Pancreas (tissue), 10 donors: ENCODE measurements around the gene DHRS4. TPM values are rescaled to one million over a fixed set of nuclear protein-coding genes. Genes with fewer than 3 reads are reported as not detected.

ENCODE experiments used
- ATAC-seq, 4 donors: fragments of 200-7000 bp; cut with Tn5 transposase; one replicate each; pipeline versions ENCODE4 v1.8.0 to v1.9.1; 2020; ENCODE audit warnings: mild to moderate bottlenecking in 4 of 4, moderate library complexity in 4 of 4
- DNase-seq, 6 donors: peaks; one replicate each; pipeline ENCODE4 v3.0.0-alpha.2; 2020
- FAIRE-seq: peaks from 2 replicates; lab custom pipeline; 2012; peaks lifted over from hg19 to GRCh38; lab: Jason Lieb, UNC
- H3K27ac ChIP-seq, 4 donors: fragments of 200-600 bp; sonication (generic); 1 replicate in 3 of 4; 2 replicates in 1 of 4; pipeline versions ENCODE4 v1.5.0 to v1.8.0; 2020
- H3K27me3 ChIP-seq, 4 donors: fragments of 200-600 bp; one replicate each; pipeline ENCODE4 v1.8.0; 2021
- H3K36me3 ChIP-seq, 3 donors: fragments of 200-600 bp; sonication (generic) in 1 of 3; one replicate each; pipeline versions ENCODE4 v1.5.0 to v1.8.0; 2020 to 2021
- H3K4me1 ChIP-seq, 3 donors: fragments of 200-600 bp; one replicate each; pipeline ENCODE4 v1.8.0; 2021
- H3K4me3 ChIP-seq, 4 donors: fragments of 200-600 bp; sonication (generic) in 2 of 4; one replicate each; pipeline versions ENCODE4 v1.5.0 to v1.8.0; 2020 to 2021
- H3K9me3 ChIP-seq, 4 donors: fragments of 200-600 bp; one replicate each; pipeline ENCODE4 v1.8.0; 2021
- WGBS, 2 donors: extraction: QIAGEN DNeasy Blood & Tissue Kit; methylation state at CpG; one replicate each; pipeline ENCODE4 v1.1.7; 2013; 5-methylcytosine and 5-hydroxymethylcytosine counted together
- intact Hi-C, 3 donors: fragments of 100-400 bp; cut with DNase I; formaldehyde crosslinking; loops; one replicate each; pipeline versions ENCODE4 v1.11.1 to v1.14.2; 2022
- polyA plus RNA-seq, 2 donors: library from polyadenylated mRNA; stranded (reverse); fragments of 200-250 nt; gene quantifications; one replicate each; pipeline ENCODE4 v1.2.3, GENCODE V29; 2013
- total RNA-seq, 6 donors: library from RNA; stranded (reverse); fragmentation: NEBNext Ultra II Directional in 4 of 6; extraction: Animal tissue kit (Norgen Biotek cat#: 25700) in 4 of 6; gene quantifications; one replicate each; pipeline versions ENCODE4 v1.2.1 to v1.2.4, GENCODE V29; 2021 to 2023
- TF ChIP-seq, protein P1 (sequence below), 4 donors: fragments of 200-600 bp; sonication (generic) in 3 of 4; IDR thresholded peaks; one replicate each; pipeline versions ENCODE4 v1.5.0 to v1.8.0; 2021; ENCODE audit warnings: antibody characterized with exemption in 4 of 4
- donor health status: healthy with polysubstance abuse.
- donor health status: DM: no; HTN: no; CAD: no; lungs with moderate emphysema.
- donor health status: DM: no; HTN: no; CAD: no.
- donor health status: control.
- donor health status: control.
- donor health status: Bipolar disorder and iron deficiency.
- donor health status: DM: yes; HTN: yes; CAD: no.
- donor health status: DM: no; HTN: no; CAD: no.
- donor health status: DM: no; HTN: no; CAD: no.
- donor health status: DM: yes; HTN: yes; CAD: no.

The DHRS4 gene
- total and polyA plus RNA-seq, 8 donors: 10.8 to 27.7 (median 14.8) TPM

DNA sequence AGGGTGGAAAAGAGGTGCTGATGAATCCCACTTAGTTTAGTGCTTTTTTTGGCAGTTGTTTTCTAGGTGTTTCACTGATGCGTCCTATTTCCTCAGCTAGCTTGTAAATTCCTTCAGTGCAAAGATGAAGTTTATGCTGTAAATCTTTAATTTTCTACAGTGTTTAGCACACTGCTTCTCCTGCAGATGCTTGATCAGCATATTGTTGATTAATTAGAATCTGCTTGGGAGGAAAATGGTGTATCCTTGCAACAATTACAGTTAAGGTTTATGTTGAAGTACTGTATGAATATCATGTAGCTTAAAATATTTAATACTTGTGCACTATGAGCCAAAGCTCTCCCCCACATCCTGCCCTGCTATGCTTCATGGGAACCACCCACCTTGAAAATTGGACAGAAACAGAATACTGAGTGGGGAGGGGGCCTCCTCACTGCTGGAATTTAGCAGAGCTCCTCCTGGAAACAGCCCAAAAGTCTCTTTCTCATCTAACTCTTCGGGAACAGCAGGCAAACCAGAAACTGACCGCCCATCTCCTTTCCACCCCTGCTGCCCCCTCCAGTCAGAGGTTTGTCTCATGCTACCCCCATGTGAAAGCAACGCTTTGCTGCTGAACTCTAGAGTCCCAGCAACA, 20.3 kb upstream of the DHRS4 start:
- ATAC-seq: no peak
- WGBS, 2 donors: 74 to 79% methylated on average over 4 of the region's 4 CpGs
- H3K27ac ChIP-seq: no peak overlapping the region
- no peaks in the 10 kb centered on the region for H3K36me3 ChIP-seq
- no peak for DNase-seq
- FAIRE-seq: no peak
- TF ChIP-seq, protein P1, sequence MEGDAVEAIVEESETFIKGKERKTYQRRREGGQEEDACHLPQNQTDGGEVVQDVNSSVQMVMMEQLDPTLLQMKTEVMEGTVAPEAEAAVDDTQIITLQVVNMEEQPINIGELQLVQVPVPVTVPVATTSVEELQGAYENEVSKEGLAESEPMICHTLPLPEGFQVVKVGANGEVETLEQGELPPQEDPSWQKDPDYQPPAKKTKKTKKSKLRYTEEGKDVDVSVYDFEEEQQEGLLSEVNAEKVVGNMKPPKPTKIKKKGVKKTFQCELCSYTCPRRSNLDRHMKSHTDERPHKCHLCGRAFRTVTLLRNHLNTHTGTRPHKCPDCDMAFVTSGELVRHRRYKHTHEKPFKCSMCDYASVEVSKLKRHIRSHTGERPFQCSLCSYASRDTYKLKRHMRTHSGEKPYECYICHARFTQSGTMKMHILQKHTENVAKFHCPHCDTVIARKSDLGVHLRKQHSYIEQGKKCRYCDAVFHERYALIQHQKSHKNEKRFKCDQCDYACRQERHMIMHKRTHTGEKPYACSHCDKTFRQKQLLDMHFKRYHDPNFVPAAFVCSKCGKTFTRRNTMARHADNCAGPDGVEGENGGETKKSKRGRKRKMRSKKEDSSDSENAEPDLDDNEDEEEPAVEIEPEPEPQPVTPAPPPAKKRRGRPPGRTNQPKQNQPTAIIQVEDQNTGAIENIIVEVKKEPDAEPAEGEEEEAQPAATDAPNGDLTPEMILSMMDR (IDR thresholded peaks at IDR 0.05): no peak
- no peaks in the 10 kb centered on the region for H3K9me3 ChIP-seq
- intact Hi-C loops: no loop called here
- no peaks in the 10 kb centered on the region for H3K27me3 ChIP-seq
- peaks cover 0 to 17% (median 9%) of the 10 kb centered on the region in 3 donors for H3K4me1 ChIP-seq
- no peak overlapping the region for H3K4me3 ChIP-seq

DNA sequence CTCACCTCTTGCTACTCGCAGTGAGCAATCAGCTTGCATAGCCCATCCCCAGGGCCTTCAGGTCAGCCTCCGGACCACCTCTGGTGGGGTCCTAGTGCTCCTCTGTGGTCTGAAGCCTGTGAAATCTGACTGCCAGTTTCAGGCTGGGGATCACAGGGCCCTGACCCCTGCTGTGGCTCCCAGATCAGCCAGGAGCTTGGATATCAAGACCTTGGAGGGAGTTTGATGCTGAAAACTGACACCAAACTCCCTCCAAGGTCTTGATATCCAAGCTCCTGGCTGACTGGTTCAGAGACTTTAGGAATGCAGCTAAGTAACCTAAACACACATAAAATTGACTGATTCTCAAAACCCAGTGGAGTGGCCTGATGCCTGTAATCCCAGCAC, 19.8 kb upstream of the DHRS4 start:
- intact Hi-C loops: no loop called here
- Histone ChIP-seq H3K4me1 (peaks cover 0 to 17% (median 9%) of the 10 kb centered on the region in 3 donors), H3K27ac (no peak overlapping the region), H3K4me3 (no peak overlapping the region), H3K27me3 (no peaks in the 10 kb centered on the region), H3K9me3 (no peaks in the 10 kb centered on the region), H3K36me3 (no peaks in the 10 kb centered on the region)
- TF ChIP-seq, protein P1 (IDR thresholded peaks at IDR 0.05): no peak
- 86 to 88% methylated on average over 2 of the region's 2 CpGs for WGBS, 2 donors
- no peak for DNase-seq
- no peak for FAIRE-seq
- ATAC-seq: no peak

DNA sequence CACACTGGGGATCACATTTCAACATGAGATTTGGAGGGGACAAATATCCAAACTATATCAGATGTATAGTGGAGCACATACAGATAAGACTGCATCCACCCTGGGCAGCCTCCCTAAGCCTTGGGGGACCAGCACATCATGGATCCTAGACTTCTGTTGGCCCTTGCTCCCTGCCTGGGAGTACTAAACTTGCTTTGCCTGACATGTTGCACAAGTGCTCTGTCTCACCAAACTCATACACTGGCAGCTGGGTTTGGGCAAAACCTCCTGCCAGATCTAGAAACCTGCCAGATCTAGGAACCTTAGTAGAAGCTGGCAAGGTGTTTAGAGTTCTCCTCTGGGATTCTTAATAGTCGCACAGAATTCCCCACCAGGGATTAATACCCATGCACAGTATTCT, 18.4 kb upstream of the DHRS4 start:
- Histone ChIP-seq H3K9me3 (no peaks in the 10 kb centered on the region), H3K27me3 (no peaks in the 10 kb centered on the region), H3K36me3 (no peaks in the 10 kb centered on the region), H3K27ac (no peak overlapping the region), H3K4me3 (no peak overlapping the region), H3K4me1 (peaks cover 0 to 17% (median 9%) of the 10 kb centered on the region in 3 donors)
- intact Hi-C loops: no loop called here
- ATAC-seq (no peak), DNase-seq (no peak), FAIRE-seq (no peak)
- TF ChIP-seq, protein P1 (IDR thresholded peaks at IDR 0.05): no peak
- 37 to 49% methylated on average over 1 of the region's 1 CpG for WGBS, 2 donors

DNA sequence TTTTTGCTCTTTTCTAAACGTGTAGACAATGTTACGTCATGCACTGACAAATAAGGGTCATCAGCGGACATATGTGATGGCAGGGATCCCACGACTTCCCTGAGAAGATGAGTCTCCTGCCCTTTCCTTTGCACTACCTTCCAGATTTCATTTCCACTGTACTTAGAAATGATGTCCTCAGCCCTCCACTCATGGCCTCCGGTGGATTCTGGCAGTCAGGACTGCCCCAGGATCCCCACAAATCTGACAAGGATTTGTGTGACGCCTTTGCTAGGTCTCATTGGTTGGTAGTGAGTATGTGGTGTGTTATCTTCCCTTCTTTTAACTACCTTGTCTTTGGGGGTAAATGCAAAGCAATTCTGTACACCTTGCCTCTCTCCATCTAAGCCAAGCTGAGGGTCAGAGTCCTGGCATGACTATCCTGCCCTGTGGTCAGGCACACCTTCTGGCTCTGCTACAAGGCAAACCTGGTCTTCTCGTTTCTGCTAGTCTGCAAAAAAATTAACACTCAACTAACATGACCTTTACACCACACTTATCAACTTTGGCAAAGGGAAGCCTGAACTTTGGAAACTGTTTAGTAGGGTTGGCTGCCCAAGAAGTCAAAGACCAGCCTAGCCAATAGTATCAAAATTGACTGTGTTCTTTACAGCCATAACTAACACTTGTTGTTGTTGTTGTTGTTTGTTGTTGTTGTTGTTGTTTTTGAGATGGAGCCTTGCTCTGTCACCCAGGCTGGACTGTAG, 17.3 kb upstream of the DHRS4 start:
- no peak overlapping the region for H3K27ac ChIP-seq
- intact Hi-C loops: no loop called here

More for the DNA sequence above, 17.3 kb upstream of the DHRS4 start:
- WGBS, 2 donors: 58 to 61% methylated on average over 7 of the region's 7 CpGs
- Histone ChIP-seq H3K27me3 (no peaks in the 10 kb centered on the region), H3K9me3 (no peaks in the 10 kb centered on the region), H3K36me3 (no peaks in the 10 kb centered on the region), H3K4me3 (no peak overlapping the region), H3K4me1 (peaks cover 0 to 17% (median 9%) of the 10 kb centered on the region in 3 donors)
- ATAC-seq (peak; percentile 90 to 96 (median 94)), FAIRE-seq (no peak), DNase-seq (peak in 4 of 6 donors; percentile 42 to 63 (median 54))
- TF ChIP-seq, protein P1 (IDR thresholded peaks at IDR 0.05): no peak
